CD4-positive, alpha-beta memory T cell (primary cell): ENCODE results near the gene ATP6V1C2. TPM values are rescaled to one million over a fixed set of nuclear protein-coding genes. Genes with fewer than 3 reads are reported as not detected.

Experiments used
- CTCF ChIA-PET: fragments of 350-600 bp; sonication (Branson Sonifier 250); formaldehyde crosslinking; loops from one replicate; lab custom pipeline; 2021; ENCODE audit warnings: inconsistent platforms; ENCODE audit not compliant: partially characterized antibody; lab: Charles Lee
- POLR2A ChIA-PET: fragments of 350-600 bp; sonication (Branson Sonifier 250); formaldehyde crosslinking; loops from one replicate; lab custom pipeline; 2021; ENCODE audit not compliant: partially characterized antibody; lab: Charles Lee
- DNase-seq, 5 donors: peaks; one replicate each; pipeline versions ENCODE4 v3.0.0 to v3.0.0-alpha.2; 2020 to 2022; ENCODE audit warnings: mixed read lengths in 1 of 5
- H3K27ac ChIP-seq: one replicate; pipeline ENCODE4 v1.7.0; 2013; ENCODE audit warnings: low read depth, low read length
- H3K27me3 ChIP-seq: 2 replicates; pipeline ENCODE4 v1.7.0; 2013; ENCODE audit warnings: mild to moderate bottlenecking, low read length, moderate library complexity; ENCODE audit not compliant: insufficient read depth
- H3K36me3 ChIP-seq: 2 replicates; pipeline ENCODE4 v1.7.0; 2013; ENCODE audit warnings: mild to moderate bottlenecking, low read length, moderate library complexity; ENCODE audit not compliant: insufficient read depth
- H3K4me1 ChIP-seq: 2 replicates; pipeline ENCODE4 v1.7.0; 2013; ENCODE audit warnings: mild to moderate bottlenecking, low read length, moderate library complexity; ENCODE audit not compliant: insufficient read depth
- H3K4me3 ChIP-seq, 2 donors: one replicate each; pipeline ENCODE4 v1.7.0; 2013; ENCODE audit warnings: low read length in 2 of 2, mild to moderate bottlenecking in 1 of 2
- H3K9me3 ChIP-seq, 2 donors: one replicate each; pipeline ENCODE4 v1.7.0; 2013; ENCODE audit warnings: low read length in 2 of 2, control low read depth in 1 of 2; ENCODE audit not compliant: control insufficient read depth in 1 of 2
- H3K27ac Mint-ChIP-seq, 7 donors: one replicate each; pipeline ENCODE4 v1.8.0; 2020 to 2021; ENCODE audit warnings: mixed read lengths in 7 of 7, mild to moderate bottlenecking in 6 of 7, inconsistent platforms in 3 of 7, moderate library complexity in 3 of 7
- H3K27me3 Mint-ChIP-seq, 2 donors: one replicate each; pipeline ENCODE4 v1.8.0; 2020 to 2021; ENCODE audit warnings: mixed read lengths in 2 of 2
- H3K36me3 Mint-ChIP-seq, 2 donors: one replicate each; pipeline ENCODE4 v1.8.0; 2020 to 2021; ENCODE audit warnings: mixed read lengths in 2 of 2, inconsistent platforms in 1 of 2, mild to moderate bottlenecking in 1 of 2
- H3K4me1 Mint-ChIP-seq, 4 donors: one replicate each; pipeline ENCODE4 v1.8.0; 2020 to 2021; ENCODE audit warnings: mixed read lengths in 4 of 4, mild to moderate bottlenecking in 1 of 4
- H3K4me3 Mint-ChIP-seq, 8 donors: one replicate each; pipeline ENCODE4 v1.8.0; 2020 to 2021; ENCODE audit warnings: mixed read lengths in 8 of 8, mild to moderate bottlenecking in 7 of 8, moderate library complexity in 6 of 8, inconsistent platforms in 3 of 8
- H3K9me3 Mint-ChIP-seq, 8 donors: one replicate each; pipeline ENCODE4 v1.8.0; 2020 to 2021; ENCODE audit warnings: mixed read lengths in 8 of 8, mild to moderate bottlenecking in 5 of 8, inconsistent platforms in 3 of 8, moderate library complexity in 1 of 8
- intact Hi-C: fragments of 100-400 bp; cut with micrococcal nuclease; formaldehyde crosslinking; loops from one replicate; pipeline ENCODE4 v1.15.1; 2023
- polyA plus RNA-seq, 2 donors: library from polyadenylated mRNA; unstranded; fragments of 300-500 nt; fragmentation: Illumina TruSeq; gene quantifications; one replicate each; pipeline ENCODE4 v1.2.3, GENCODE V29; 2021
- total RNA-seq, 2 experiments: library from RNA; stranded (reverse); gene quantifications; one replicate each; pipeline ENCODE4 v1.2.3, GENCODE V29; 2021

ATP6V1C2 gene
- total and polyA plus RNA-seq, 4 experiments from 2014 or later = 0.17 to 0.20 TPM; not detected in 2

DNA sequence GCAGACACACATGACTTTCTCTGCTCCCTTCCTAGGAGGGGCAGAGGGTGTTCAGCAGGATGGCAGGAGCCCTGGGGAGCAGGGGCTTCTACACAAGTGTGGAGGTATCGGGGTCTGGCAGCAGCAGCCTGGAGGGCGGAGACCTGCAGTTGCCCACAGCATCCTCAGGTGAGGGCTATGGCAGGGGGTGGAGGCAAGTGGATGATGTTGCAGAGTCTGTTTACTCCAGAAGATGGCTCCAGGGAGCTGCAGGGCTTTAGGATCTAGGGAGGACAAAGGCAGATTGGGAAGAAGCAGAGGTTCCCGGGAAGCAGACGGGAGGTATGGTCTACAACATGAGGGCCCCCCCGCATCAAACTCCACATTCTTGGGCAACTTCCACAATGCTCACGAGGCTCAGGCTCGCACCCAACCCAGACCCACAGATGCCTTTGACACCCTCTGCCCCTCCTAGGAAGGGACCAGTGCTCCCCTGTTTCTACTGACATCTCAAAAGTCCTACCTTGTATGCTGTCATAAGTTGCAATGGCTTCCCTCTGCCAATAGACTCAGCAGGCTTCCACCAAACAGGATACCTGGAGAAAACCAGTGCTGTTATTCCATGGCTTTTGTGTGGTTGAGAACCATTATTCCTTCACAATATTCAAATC lies 12.0 kb upstream of the ATP6V1C2 start:
- Histone ChIP-seq H3K9me3 (no peaks in the 10 kb centered on the region), H3K27ac (no peak overlapping the region), H3K4me1 (no peaks in the 10 kb centered on the region), H3K4me3 (no peak overlapping the region), H3K27me3 (no peaks in the 10 kb centered on the region), H3K36me3 (no peaks in the 10 kb centered on the region)
- peak overlapping the region in 1 of 7 donors; percentile 41 for H3K27ac Mint-ChIP-seq
- no peak overlapping the region for H3K4me3 Mint-ChIP-seq
- ChIA-PET POLR2A (no interaction called here), CTCF (no interaction called here)
- peaks cover 15 to 38% of the 10 kb centered on the region in 2 donors for H3K27me3 Mint-ChIP-seq
- H3K4me1 Mint-ChIP-seq = peaks cover 3 to 7% (median 5%) of the 10 kb centered on the region in 4 donors
- H3K9me3 Mint-ChIP-seq = no peaks in the 10 kb centered on the region
- intact Hi-C loops = no loop called here
- DNase-seq = no peak
- no peaks in the 10 kb centered on the region for H3K36me3 Mint-ChIP-seq

DNA sequence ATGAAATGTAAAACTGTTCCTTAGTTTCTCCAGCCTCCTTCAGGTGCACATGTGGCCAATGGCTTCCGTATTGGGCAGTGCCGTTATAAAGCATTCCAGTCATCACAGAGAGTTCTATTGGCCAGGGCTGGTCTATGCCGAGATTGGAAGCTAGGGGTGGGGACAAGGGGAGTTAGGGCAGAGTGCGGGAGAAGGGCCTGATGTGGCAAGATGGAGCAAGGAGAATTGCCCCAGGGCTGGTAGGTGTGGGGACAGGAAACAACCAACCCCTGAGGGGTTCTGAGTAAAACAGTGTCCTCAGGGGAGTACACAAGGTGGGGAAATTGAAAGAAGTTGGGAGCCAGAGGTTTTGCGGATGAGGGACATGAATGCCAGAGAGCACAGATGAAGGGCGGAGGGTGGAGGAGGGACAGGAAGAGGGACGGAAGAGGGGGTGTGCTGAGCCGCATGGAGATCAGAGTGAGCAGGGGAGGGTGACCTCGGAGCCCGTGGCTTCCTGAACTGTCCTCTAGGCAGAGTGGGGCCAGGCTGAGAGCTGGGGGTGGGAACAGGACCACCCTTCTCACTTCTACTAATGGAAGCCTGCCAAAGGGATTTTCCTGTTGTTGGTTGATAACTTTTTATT lies 9.1 kb upstream of the ATP6V1C2 start:
- Histone ChIP-seq H3K4me3 (no peak overlapping the region), H3K27ac (no peak overlapping the region), H3K27me3 (no peaks in the 10 kb centered on the region), H3K36me3 (no peaks in the 10 kb centered on the region), H3K9me3 (no peaks in the 10 kb centered on the region), H3K4me1 (no peaks in the 10 kb centered on the region)
- Mint-ChIP-seq H3K4me3 (peak overlapping the region in 2 of 8 donors; percentile 29 to 50), H3K36me3 (no peaks in the 10 kb centered on the region), H3K4me1 (peaks cover 3 to 7% (median 5%) of the 10 kb centered on the region in 4 donors), H3K27me3 (peaks cover 15 to 23% of the 10 kb centered on the region in 2 donors), H3K27ac (peak overlapping the region in 1 of 7 donors; percentile 60), H3K9me3 (no peaks in the 10 kb centered on the region)
- intact Hi-C loops = no loop called here
- ChIA-PET CTCF (no interaction called here), POLR2A (no interaction called here)
- no peak for DNase-seq

DNA sequence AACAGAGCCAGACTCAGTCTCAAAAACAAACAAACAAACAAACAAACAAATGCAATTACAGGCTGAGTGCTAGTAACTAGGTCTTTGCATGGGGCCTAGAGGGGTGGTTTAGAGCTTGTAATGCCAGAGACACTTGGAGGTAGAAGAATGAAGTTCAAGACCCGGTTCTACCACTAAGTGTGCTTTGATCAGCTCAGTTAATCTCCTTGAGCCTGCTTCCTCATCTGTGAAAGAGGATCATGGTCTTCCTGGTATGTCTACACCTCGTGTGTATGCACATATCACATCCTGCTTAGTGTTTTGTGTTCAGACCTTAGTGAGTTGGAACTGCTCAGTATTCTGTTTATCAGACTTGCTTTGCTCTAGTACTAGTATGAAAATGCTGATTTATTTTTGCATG lies 4.8 kb upstream of the ATP6V1C2 start:
- no peak overlapping the region for H3K27ac Mint-ChIP-seq
- H3K4me1 Mint-ChIP-seq = peaks cover 5 to 11% (median 8%) of the 10 kb centered on the region in 4 donors
- no peak overlapping the region for H3K4me3 Mint-ChIP-seq
- Histone ChIP-seq H3K9me3 (no peaks in the 10 kb centered on the region), H3K27ac (no peak overlapping the region), H3K4me1 (peaks cover 4% of the 10 kb centered on the region), H3K27me3 (peaks cover 14% of the 10 kb centered on the region), H3K4me3 (no peak overlapping the region), H3K36me3 (no peaks in the 10 kb centered on the region)
- CTCF ChIA-PET = no interaction called here
- H3K27me3 Mint-ChIP-seq = peaks cover 21 to 24% of the 10 kb centered on the region in 2 donors
- H3K9me3 Mint-ChIP-seq = no peaks in the 10 kb centered on the region
- POLR2A ChIA-PET = no interaction called here
- no peaks in the 10 kb centered on the region for H3K36me3 Mint-ChIP-seq
- DNase-seq = no peak
- intact Hi-C loops = no loop called here

DNA sequence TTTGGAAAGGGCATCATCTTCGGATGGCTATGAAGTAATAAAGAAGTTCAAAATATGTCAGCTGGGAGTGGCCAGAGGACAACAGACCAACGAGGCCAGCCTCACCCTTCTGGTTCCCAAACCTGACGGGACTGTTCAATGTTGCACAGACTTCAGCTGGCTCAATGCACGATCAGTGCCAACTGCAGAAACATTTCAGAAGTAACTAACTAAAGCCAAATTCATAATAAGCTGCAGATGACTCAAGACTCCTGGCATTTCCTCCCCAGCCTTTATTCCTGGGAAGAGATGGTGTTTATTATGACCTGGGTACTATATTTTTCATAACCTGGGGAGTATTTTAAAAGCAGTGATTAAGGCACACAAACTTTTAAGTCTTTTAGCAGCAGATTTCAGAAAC lies 3.8 kb upstream of the ATP6V1C2 start:
- H3K27ac ChIP-seq = no peak overlapping the region
- H3K36me3 ChIP-seq = no peaks in the 10 kb centered on the region

DNA sequence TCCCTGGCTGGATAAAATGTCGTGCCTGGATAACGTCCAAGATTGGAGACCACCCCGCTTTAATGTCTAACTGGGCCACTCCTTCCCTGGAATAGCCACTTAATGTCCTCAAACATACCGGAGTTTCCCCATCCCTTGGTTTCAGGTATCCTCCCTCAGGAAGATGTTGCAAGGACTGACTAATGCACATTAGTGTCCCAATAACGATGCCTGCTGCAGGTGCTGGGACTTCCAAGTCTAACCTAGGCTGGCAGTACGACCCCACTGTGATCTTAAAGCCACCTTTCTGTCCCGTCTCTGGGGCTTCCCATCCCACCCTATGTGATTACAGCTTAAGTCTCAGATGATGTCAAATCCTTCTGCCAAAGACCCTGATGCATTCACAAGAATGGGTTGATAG lies 1.1 kb upstream of the ATP6V1C2 start:
- Mint-ChIP-seq H3K27ac (no peak overlapping the region), H3K36me3 (no peaks in the 10 kb centered on the region)
- H3K27ac ChIP-seq = no peak overlapping the region

More for the DNA sequence above, 3.8 kb upstream of the ATP6V1C2 start:
- CTCF ChIA-PET = no interaction called here
- POLR2A ChIA-PET = no interaction called here
- Mint-ChIP-seq H3K36me3 (no peaks in the 10 kb centered on the region), H3K27me3 (peaks cover 25 to 26% of the 10 kb centered on the region in 2 donors), H3K4me1 (peaks cover 4 to 15% (median 10%) of the 10 kb centered on the region in 4 donors), H3K4me3 (no peak overlapping the region), H3K27ac (no peak overlapping the region), H3K9me3 (no peaks in the 10 kb centered on the region)
- intact Hi-C loops = no loop called here
- Histone ChIP-seq H3K27me3 (peaks cover 19% of the 10 kb centered on the region), H3K9me3 (no peaks in the 10 kb centered on the region), H3K4me1 (peaks cover 15% of the 10 kb centered on the region), H3K4me3 (no peak overlapping the region)
- DNase-seq = no peak

DNA sequence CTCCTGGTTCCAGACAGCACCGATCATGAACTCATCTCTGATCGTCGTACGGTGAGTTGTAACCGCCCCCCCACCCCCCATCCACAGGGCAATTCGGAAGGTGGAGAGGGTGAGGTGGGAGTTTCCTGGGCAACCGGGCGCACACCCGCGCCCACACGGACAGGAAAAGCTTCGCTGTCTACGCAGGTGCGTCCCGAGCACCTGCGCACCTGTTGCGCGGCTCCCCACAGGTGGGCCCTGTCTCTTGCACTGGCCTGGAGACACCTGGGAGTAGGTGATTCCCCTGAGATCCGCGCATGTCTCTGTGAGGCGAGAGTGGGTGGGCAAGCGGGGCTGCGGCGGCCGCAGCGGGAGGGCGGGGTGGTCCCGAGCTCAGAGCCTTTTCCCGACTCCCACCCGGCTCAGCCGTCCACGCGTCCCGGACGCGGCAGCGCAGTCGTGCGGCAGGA lies 459 bp upstream of the ATP6V1C2 start:
- intact Hi-C loops = no loop called here
- ChIA-PET CTCF (no interaction called here), POLR2A (no interaction called here)
- DNase-seq = no peak
- H3K27me3 ChIP-seq = peaks cover 29% of the 10 kb centered on the region
- no peaks in the 10 kb centered on the region for H3K36me3 Mint-ChIP-seq
- no peak overlapping the region for H3K27ac Mint-ChIP-seq
- peak overlapping the region in 7 of 8 donors; percentile 18 to 75 (median 65) for H3K4me3 Mint-ChIP-seq
- no peaks in the 10 kb centered on the region for H3K36me3 ChIP-seq
- peaks cover 33 to 36% of the 10 kb centered on the region in 2 donors for H3K27me3 Mint-ChIP-seq
- peaks cover 7 to 20% (median 15%) of the 10 kb centered on the region in 4 donors for H3K4me1 Mint-ChIP-seq
- no peaks in the 10 kb centered on the region for H3K9me3 Mint-ChIP-seq
- H3K9me3 ChIP-seq = no peaks in the 10 kb centered on the region
- peaks cover 15% of the 10 kb centered on the region for H3K4me1 ChIP-seq
- H3K4me3 ChIP-seq = no peak overlapping the region
- no peak overlapping the region for H3K27ac ChIP-seq

More for the DNA sequence above, 1.1 kb upstream of the ATP6V1C2 start:
- no peak for DNase-seq
- Histone ChIP-seq H3K36me3 (no peaks in the 10 kb centered on the region), H3K4me1 (peaks cover 15% of the 10 kb centered on the region), H3K4me3 (no peak overlapping the region), H3K9me3 (no peaks in the 10 kb centered on the region), H3K27me3 (peaks cover 29% of the 10 kb centered on the region)
- POLR2A ChIA-PET = no interaction called here
- peaks cover 33 to 36% of the 10 kb centered on the region in 2 donors for H3K27me3 Mint-ChIP-seq
- CTCF ChIA-PET = no interaction called here
- peak overlapping the region in 7 of 8 donors; percentile 18 to 75 (median 65) for H3K4me3 Mint-ChIP-seq
- intact Hi-C loops = no loop called here
- peaks cover 7 to 20% (median 15%) of the 10 kb centered on the region in 4 donors for H3K4me1 Mint-ChIP-seq
- no peaks in the 10 kb centered on the region for H3K9me3 Mint-ChIP-seq

DNA sequence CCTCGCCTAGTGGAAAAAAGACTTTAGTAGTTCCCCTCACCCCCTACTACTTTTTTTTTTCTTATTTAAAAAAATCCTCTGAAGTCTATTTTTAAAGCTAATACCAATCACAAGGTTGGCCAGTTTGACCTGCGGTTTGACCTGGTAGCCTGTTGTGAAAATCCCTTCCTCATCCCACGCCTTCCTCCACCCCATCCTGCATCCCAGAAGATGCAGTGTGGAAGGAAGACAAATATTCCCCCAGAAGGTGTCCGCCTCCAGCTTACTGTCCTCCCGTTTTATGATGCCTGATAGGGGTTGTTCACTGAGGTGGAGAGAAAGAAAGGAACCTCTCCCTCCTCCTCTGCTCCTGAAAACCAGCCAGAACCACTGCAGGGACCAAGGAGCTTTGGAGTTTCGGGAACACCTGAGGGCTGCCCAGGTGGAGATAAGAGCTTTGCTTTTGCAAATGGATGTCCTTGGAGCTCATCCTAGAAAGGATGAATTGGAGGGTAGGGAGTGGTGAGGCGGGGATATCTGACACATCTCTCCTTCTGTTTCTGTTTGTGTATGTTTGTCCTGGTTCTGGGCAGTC lies 909 bp downstream of the ATP6V1C2 start:
- ChIA-PET POLR2A (no interaction called here), CTCF (no interaction called here)
- H3K9me3 ChIP-seq = no peaks in the 10 kb centered on the region
- H3K36me3 ChIP-seq = no peaks in the 10 kb centered on the region
- H3K27me3 ChIP-seq = peaks cover 29% of the 10 kb centered on the region
- peak overlapping the region in 1 of 2 donors; percentile 19 for H3K4me3 ChIP-seq
- Mint-ChIP-seq H3K4me3 (peak overlapping the region; percentile 33 to 80 (median 69)), H3K9me3 (no peaks in the 10 kb centered on the region), H3K27me3 (peaks cover 36 to 39% of the 10 kb centered on the region in 2 donors), H3K36me3 (no peaks in the 10 kb centered on the region), H3K27ac (no peak overlapping the region), H3K4me1 (peaks cover 7 to 20% (median 15%) of the 10 kb centered on the region in 4 donors)
- no peak overlapping the region for H3K27ac ChIP-seq
- DNase-seq = no peak
- intact Hi-C loops = no loop called here
- peaks cover 15% of the 10 kb centered on the region for H3K4me1 ChIP-seq
